HG03039 (cell line): Measurements from ENCODE around the gene MAPKAP1.

Experiments
- ATAC-seq: cut with Tn5 transposase; IDR thresholded peaks from one replicate; pipeline ENCODE4 v1.9.1; 2021; ENCODE audit warnings: mild to moderate bottlenecking, moderate library complexity; ENCODE audit not compliant: unreplicated experiment

Gene MAPKAP1

DNA sequence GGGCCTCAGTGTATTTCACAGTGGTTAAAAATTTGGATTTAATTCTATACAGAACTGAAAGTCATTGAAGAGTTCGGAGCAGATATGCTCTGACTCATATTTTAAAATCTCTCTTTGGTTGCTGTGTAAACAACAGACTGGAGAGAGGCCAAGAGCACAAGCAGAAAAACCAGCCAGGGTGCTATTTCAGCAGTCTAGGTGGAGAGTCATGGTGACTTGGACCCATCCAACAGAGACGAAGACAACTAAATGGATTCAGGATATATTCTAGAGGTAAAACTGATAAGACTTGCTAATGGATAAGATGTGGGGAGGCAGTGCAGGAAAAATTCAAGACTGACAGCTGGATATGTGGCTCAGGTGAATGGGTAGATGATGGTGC is 168.9 kb downstream of the MAPKAP1 start:
- no peak for ATAC-seq

DNA sequence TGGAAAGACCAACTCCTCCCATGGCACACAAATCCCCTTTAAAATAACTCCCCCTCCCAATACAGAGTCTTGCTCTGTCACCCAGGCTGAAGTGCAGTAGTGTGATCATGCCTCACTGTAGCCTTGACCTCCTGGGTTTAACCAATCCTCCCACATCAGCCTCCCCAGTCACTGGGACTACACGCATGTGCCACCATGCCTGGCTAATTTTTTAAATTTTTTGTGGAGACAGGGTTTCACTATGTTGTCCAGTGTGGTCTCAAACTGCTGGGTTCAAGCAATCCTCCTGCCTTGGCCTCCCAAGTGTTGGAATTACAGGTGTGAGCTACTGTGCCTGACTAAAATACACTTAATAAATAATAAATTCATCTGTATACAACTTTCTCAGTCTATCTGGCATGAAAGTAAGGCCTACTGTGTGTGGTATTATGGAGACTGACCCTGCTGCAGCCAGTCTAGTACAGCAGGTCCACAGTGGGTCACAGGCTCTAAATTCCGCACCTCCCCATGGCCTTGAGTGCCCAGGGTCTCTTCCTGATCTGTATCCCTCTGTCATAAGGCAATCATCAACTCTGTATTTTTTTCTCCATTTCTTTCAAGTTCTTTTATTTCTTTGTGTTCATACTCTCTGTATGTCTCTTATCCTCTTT is 169.4 kb downstream of the MAPKAP1 start:
- ATAC-seq = no peak

DNA sequence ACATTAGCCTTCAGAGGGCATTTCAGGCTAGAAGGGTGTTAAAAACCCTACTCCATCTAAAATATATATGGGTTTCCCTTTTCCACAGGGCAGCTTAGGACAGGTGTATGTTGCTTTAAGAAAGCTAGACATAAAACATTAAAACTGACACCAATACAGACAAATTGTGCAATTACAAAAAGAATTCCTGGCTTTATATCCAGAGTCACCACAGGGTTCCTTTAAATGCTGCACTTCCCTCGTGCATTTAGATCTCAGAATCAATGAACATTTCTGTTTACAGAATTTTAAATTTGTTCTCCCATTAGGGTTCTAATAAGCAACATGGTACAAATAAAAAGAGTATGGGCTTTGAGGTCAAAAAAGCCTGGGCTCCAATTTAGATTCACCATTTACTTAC is 170.2 kb downstream of the MAPKAP1 start:
- ATAC-seq = no peak

DNA sequence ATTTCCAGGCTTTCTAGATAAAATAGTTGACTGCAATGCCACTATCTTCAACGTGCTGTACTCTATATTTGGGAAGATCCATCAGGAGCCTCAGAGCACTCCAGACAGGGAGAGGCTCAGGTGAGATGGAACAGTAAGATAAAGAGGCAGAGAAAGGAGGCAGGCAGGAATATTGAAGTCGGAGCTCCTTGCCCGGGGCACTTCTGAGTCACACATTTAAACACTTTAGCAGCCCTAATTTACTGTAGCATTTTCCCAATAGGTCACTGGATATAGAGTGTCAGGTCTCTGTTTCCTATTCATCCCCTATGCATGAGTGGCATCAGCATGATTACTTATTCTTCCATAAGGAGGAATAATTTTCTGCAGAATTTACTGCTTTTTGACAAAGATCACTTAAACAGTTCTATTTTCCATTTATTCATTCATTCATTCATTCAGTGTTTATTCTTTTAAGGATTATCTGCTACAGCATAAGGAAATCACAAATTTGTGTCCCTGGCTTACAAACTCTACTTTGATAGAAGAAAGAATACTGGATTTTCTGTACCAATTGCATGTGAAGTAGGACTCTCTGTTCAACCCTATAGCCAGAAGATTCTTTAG is 170.7 kb downstream of the MAPKAP1 start:
- ATAC-seq = no peak

DNA sequence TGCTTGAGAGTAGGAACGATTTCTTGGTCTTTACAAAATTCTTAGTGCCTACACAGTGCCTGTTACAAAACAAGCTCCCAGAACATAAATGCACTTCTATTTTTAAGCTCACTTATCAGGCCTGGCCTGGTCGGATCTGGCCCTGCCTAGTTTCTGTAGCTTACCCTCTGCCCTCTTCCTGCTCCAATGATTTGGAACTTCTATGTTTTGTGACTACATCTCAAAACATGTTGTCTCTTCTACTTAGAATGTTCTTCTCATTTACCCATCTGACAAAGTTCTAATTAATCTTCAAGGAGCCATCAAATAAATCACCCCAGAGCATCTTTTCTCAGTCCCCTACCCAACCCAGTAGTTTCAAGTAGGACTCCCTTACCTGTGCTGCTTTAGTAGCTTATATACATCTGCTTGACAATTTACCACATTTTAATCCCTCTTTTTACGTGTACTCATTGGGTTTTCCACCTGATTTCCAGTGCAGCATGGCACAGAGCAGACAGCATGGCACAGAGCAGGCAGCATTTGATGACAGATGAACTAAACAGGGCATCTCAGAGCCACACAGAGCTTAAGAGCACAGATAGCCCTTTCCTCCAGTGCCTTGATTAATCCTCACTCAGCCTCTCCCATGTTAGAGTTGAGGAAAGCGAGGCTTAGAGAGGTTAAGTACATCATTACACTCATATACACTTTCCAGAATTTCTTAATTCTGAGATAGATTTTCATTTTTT is 171.9 kb downstream of the MAPKAP1 start:
- ATAC-seq = no peak

DNA sequence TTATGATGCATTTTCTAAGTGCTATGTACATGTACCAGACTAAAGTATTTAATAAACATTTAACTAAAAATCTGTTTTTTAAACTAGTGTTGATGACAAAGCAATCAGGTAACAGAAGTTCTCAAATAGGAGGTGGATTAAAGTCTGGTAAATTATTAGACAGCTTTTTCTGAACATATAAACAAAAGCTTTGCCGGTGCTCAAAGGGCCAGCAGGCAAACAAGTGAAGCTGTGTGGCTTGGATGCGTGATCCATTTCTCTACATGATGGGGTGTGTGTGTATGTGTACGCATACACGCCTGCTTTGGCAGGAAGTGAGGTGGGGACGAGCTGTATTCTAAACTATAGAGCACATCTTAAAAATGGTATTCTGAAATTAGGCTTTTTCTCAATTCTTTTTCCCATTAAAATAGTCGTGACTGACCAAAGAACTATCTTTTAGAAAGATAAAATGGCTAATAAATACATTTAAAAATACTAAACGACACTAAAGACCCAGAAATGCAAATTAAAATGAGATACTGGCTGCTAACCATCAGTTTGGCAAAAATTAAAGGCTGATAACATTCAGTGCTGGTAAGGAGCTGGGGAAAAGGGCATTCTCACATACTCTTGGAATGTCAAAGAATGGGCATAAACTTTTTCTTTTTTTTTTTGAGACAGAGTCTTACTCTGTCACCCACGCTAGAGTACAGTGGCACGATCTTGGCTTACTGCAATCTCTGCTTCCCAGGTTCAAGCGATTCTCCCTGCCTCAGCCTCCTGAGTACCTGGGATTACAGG is 174.0 kb downstream of the MAPKAP1 start:
- ATAC-seq = no peak

DNA sequence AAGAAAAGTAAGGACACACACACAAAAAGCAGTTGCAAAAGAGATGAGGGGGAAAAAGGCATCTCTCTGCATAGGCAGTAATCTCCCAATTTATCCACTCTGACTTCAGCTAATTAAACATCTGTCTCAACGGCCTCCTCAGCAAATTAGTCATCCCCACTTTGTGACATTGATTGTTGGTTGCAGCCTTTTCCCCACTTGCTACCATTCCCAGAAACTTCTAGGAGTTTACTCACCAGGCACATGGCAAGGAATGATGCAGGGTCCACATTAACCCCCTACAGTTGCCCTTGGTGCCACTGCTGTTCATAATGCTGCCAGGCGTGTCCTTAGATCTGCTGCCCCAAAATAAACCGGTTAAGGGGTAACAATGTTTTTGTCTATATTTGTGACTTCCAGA is 174.6 kb downstream of the MAPKAP1 start:
- ATAC-seq = no peak

DNA sequence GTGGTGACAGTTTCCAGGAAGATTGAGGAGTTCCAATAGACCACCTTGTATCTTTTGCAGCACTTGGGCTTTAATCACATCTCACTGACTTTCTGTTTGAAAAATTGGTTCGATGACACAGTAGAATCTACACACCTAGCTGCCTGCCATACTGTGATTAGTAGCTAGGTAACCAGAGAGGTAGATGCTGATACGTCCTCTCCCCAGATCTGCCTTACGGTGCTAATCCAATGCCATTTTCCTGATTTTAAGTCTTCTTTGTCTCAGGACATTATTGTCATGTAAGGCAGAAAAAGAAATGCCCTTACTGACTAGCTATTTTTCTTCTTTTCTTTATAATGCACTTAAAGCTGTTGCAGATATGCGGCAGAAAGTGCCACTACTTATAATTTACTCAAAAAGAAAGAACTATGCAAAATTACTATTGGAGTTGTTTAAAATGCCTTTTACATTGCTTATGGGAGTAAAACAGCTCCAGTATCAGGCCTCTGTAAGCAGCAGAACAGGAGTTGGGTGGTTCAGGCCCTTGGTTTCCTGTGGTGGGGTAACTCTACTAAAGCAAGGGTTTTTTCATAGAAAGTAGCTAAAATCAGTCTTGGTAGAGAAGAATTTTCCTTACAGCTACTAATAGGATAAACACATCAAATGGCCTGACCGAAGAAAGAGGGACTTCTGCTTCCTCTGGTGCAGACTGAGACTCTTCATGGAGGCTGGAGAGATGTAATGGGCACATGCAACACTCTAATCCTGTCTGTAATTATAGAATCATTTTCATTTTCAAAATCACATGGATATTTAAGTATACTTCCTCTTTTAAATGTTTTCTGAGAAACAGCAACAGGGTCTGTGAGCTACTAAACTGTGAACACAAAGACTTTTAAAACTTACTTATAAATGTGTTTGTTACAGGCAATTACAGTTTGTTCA is 177.2 kb downstream of the MAPKAP1 start:
- ATAC-seq = no peak

DNA sequence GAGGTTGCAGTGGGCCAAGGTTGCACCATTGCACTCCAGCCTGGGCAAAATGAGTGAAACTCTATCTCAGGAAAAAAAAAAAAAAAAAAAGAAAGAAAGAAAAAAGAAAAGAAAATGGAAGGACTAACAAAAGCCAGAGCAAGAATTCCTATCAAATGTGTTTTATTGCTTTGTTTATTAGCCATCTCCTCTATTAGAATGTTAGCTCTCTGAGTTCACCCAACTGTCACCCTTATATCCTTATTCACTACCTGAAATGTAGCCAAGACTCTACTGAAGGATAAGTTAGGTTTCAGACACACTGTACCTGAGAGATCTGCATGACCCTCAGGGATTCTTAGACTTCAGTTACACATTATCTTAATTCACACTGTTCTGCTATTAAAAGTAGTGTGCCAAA is 177.9 kb downstream of the MAPKAP1 start:
- no peak for ATAC-seq

DNA sequence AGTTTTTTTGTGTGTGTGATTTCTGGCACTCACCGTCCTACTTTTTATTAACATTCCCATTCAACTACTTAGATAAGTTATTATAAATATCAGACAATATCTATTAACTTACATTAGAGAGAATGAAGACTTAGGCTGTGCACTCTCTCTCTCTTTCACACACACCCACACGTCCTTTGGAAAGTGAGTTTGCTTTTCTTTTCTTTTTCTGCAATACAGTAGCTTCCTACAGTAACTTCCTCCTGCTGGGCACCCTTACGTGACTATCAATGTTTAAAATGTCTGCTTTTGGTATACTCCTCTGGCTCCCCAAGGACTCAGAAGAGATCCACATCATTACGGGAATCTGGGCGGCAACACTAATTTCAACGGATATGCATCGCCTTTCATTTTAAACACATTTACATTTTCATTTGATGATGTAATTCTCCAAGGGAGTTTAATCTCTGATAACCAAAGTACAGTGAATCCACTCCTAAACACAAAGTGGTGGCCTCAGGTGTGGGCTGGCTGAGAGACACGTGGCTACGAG is 179.5 kb downstream of the MAPKAP1 start:
- ATAC-seq = no peak

DNA sequence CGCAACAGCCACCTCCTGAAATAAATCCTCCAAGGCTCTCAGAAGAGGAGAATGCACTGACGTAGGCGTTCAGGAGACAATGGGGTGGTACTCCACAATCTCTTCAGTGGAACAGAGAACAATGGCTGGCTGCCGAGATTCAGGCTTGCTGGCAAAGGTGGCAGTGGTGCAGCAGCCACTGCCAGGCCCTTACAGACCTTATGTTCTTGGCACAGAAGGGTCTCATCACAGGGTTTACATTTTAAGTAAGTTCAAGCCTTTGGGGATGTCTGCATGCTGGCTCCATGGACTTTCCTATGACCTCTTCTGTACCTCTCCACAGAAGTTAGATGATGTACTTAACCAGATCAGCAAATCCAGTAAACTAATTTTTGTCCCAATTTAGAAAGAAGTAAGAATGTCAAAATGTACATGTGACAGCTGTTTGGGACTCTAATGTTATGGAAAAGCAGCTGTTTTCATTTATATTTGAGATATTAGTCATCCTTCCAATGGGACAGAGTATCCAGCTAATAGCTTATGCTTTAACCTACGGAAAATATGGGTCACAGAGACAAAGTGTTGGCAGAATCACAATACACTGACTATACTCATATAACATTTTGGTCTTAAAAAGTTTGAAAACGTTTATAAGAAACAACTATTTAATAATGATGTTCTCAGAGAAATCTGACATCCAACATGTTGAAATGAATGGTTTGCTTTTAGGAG is 180.9 kb downstream of the MAPKAP1 start:
- no peak for ATAC-seq

DNA sequence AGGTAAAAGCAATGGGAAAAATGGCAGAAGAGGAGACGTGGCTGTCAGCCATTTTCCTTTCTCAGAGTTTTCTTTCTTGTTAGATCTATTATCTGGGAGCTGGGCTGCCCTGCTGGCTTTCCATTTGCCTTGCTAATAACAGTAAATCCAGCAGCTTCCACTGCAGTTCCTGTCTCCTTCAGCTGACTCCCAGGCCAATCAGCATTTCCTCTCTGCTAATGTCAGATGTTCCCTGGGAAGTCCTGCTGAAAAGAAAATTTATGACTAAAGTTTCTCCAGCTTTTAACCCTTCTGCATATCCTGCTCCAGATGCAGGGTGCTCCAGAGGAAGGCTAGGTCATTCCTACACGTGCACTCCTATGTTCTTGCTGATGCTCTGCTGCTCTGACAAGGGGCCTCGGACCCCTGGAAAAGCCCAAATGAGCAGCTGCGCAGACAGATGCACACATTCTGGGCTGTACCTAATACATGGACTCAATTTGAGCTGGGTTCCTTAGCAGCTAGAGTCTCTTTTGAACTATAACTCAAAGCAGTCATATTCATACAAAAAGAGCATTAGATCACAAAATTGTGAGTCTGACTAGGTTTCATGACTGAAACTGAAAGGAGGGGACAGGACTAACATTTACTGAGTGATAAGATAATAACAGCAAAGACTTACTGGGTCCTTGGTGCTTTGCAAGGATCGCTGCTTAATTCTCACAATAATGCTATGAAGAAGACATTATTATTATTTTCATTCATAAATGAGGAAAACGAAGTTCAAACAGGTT is 182.2 kb downstream of the MAPKAP1 start:
- ATAC-seq = no peak

DNA sequence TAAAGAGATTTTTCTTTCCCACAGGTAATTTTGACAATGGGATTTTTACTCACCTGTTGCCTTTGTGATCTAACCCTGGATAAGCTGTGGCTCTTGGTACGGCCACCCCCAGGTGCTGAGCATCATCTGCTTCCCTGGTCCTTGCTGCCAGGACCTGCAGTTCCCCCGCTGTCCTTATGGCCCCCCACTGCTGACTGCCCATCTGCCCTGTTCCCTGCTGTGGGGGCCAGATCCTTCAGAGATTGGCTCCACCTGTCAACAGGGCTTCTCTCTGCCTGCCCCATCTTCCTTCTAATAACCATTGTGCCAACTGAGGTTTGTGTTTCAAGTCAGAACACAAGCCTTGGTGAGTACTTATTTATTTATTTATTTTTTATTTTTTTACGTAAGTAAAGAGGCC is 183.3 kb downstream of the MAPKAP1 start:
- no peak for ATAC-seq

DNA sequence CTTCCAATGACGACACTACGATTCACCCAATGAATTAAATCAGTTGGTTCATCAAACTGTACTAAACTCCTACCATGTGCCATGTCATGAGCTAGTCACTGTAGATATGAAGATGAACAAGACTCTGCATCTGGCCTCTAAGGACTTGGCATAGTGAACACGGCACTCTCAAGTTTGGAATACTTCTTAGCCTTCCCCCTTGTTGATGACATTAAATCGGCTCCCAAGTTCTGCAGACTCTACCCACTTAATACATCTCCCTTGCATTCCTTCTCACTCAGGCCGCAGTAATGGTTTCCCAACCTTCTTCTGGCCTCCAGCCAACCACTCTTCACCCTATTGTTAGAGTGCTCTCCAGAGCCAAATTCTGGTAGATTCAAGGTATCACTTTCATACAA is 184.7 kb downstream of the MAPKAP1 start:
- no peak for ATAC-seq

DNA sequence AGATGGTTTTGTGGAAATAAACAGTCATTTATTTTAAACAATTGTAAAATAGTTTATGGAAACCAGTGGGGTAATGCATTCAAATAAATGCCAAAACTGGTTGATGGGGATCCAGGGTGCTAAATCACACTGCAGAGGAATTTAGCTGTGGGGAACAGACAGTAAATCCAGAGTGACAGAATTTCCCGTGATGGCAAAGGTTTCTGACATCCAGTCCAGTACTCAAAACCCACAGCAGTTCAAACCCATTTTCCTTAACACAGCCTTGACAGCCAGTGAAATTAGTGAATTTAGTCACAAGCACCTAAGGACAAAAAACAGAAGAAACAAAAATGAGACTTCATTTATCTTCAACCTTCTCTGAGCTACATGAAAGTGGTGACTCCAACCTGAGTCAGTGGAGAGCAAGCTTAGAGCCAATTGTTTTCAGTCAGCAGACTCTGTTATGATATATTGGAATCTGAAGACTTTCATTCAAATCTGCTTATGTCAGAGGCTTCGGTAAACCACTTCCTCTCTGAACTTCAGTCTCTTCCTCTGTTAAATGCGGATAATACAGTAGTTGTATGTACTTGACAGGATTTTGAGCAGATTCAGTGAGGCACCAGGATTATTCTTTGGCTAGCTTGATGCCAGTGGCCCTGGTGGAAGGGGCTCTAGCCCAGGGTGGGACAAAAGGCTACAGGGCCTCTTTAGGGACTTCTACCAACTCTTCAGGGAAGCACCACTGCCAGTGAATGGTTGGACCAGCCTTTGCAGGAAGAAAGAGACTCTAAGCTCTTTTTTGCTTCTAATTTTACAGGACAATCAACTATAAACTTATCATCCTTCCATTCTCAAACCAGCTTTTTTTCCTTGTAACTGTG is 185.3 kb downstream of the MAPKAP1 start:
- ATAC-seq = no peak

DNA sequence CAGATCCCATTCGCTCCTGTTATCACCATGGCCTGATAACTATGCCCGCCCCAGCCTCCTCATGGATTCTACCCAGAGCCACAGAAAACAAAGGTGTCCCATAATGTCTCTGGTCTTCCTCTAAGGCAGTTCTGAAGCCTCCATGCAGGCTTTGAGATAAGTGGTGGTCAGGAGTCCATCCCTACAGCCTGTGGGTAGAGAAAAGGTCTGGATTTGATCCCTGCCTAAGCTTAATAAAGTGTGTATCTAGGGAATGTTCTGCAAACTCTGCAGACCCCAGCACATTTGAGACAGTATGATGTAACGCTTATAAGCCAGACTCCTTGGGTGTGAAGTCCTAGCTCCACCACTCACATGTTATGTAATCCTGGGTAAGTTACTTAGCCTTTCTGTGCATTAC is 187.3 kb downstream of the MAPKAP1 start:
- ATAC-seq = no peak

DNA sequence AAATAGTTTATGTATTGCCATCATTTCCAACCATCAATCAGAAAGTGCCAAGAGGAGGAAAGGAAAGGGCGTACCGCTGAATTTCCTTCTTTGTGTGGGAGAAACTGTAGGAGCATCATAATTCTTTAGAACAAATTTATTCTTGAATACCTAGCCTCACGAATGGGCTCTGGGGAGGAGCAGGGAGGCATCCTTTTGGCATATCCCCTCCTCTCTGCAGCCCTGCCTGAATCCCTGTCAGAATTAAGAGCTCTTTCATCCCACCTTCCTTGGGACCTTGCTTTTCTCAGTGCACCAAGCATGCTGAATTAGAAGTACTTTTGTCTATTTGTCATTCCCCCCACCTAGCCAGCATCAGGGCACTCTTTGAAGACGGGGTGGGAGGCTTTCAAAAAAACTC is 189.4 kb downstream of the MAPKAP1 start:
- no peak for ATAC-seq
